H9 (cell line): ENCODE data around the gene GRIA4. TPM values are rescaled to one million over a fixed set of nuclear protein-coding genes. Genes with fewer than 3 reads are reported as not detected.

ENCODE experiments used
- DNase-seq: peaks from one replicate; pipeline ENCODE4 v3.0.0-alpha.2; 2017
- H2AFZ ChIP-seq: one replicate; pipeline ENCODE4 v1.6.1; 2013; ENCODE audit warnings: mild to moderate bottlenecking, low read length, control low read depth, moderate library complexity
- H2AK5ac ChIP-seq: 2 replicates; pipeline ENCODE4 v1.6.1; 2013; ENCODE audit warnings: low read length, control low read depth, mixed read lengths; ENCODE audit not compliant: insufficient read length
- H2BK120ac ChIP-seq: one replicate; pipeline ENCODE4 v1.6.1; 2013; ENCODE audit warnings: low read depth, mild to moderate bottlenecking, low read length, control low read depth, inconsistent platforms; ENCODE audit not compliant: poor library complexity, severe bottlenecking
- H2BK12ac ChIP-seq: 2 replicates; pipeline ENCODE4 v1.6.1; 2013; ENCODE audit warnings: low read length, control low read depth, mixed read lengths, low read depth; ENCODE audit not compliant: insufficient read length
- H2BK15ac ChIP-seq: 2 replicates; pipeline ENCODE4 v1.6.1; 2013; ENCODE audit warnings: low read depth, low read length, control low read depth
- H2BK20ac ChIP-seq: one replicate; pipeline ENCODE4 v1.6.1; 2013; ENCODE audit warnings: low read depth, mild to moderate bottlenecking, low read length, control low read depth, inconsistent platforms; ENCODE audit not compliant: poor library complexity, severe bottlenecking
- H2BK5ac ChIP-seq: 2 replicates; pipeline ENCODE4 v1.6.1; 2013; ENCODE audit warnings: low read length, control low read depth, mixed read lengths; ENCODE audit not compliant: insufficient read length
- H3K14ac ChIP-seq: 2 replicates; pipeline ENCODE4 v1.6.1; 2013; ENCODE audit warnings: low read length, control low read depth; ENCODE audit not compliant: insufficient read depth
- H3K18ac ChIP-seq: 2 replicates; pipeline ENCODE4 v1.6.1; 2013; ENCODE audit warnings: low read depth, mild to moderate bottlenecking, mixed read lengths, low read length, control low read depth; ENCODE audit not compliant: insufficient read length
- H3K23ac ChIP-seq: 2 replicates; pipeline ENCODE4 v1.6.1; 2013; ENCODE audit warnings: low read length, control low read depth, mixed read lengths, low read depth; ENCODE audit not compliant: insufficient read length
- H3K23me2 ChIP-seq: 2 replicates; pipeline ENCODE4 v1.6.1; 2013; ENCODE audit warnings: low read depth, mild to moderate bottlenecking, mixed read lengths, low read length, control low read depth; ENCODE audit not compliant: insufficient read length, poor library complexity, severe bottlenecking
- H3K27ac ChIP-seq: 2 replicates; pipeline ENCODE4 v1.5.1; 2013; ENCODE audit warnings: low read length, control low read depth, mixed read lengths, low read depth; ENCODE audit not compliant: insufficient read length
- H3K27me3 ChIP-seq: 2 replicates; pipeline ENCODE4 v1.6.1; 2013; ENCODE audit warnings: low read length, control low read depth, inconsistent platforms; ENCODE audit not compliant: insufficient read depth
- H3K4ac ChIP-seq: 2 replicates; pipeline ENCODE4 v1.6.1; 2013; ENCODE audit warnings: low read depth, mild to moderate bottlenecking, control low read depth, inconsistent platforms, low read length, moderate library complexity
- H3K4me1 ChIP-seq: 2 replicates; pipeline ENCODE4 v1.6.1; 2013; ENCODE audit warnings: low read length, control low read depth, inconsistent platforms; ENCODE audit not compliant: insufficient read depth
- H3K4me2 ChIP-seq: 2 replicates; pipeline ENCODE4 v1.6.1; 2013; ENCODE audit warnings: low read length, control low read depth, mixed read lengths; ENCODE audit not compliant: insufficient read length, insufficient read depth
- H3K56ac ChIP-seq: 2 replicates; pipeline ENCODE4 v1.6.1; 2013; ENCODE audit warnings: low read depth, mild to moderate bottlenecking, mixed read lengths, low read length, control low read depth; ENCODE audit not compliant: insufficient read length
- H3K79me1 ChIP-seq: 2 replicates; pipeline ENCODE4 v1.6.1; 2013; ENCODE audit warnings: low read depth, mild to moderate bottlenecking, moderate library complexity, low read length, control low read depth, inconsistent platforms; ENCODE audit not compliant: insufficient read depth, poor library complexity, severe bottlenecking
- H3K79me2 ChIP-seq: 2 replicates; pipeline ENCODE4 v1.6.1; 2013; ENCODE audit warnings: low read length, control low read depth, inconsistent platforms; ENCODE audit not compliant: insufficient read depth
- H3K9ac ChIP-seq: 2 replicates; pipeline ENCODE4 v1.6.1; 2013; ENCODE audit warnings: low read length, control low read depth, mixed read lengths; ENCODE audit not compliant: insufficient read length; ENCODE audit errors: extremely low read depth
- H3K9me3 ChIP-seq: one replicate; pipeline ENCODE4 v1.6.1; 2013; ENCODE audit warnings: low read depth, low read length, inconsistent platforms; ENCODE audit not compliant: control insufficient read depth
- H3T11ph ChIP-seq: one replicate; pipeline ENCODE4 v1.6.1; 2013; ENCODE audit warnings: mild to moderate bottlenecking, low read length, control low read depth, inconsistent platforms
- H4K20me1 ChIP-seq: one replicate; pipeline ENCODE4 v1.6.1; 2013; ENCODE audit not compliant: control insufficient read depth, insufficient read length, insufficient read depth
- H4K5ac ChIP-seq: 2 replicates; pipeline ENCODE4 v1.6.1; 2013; ENCODE audit warnings: low read depth, mild to moderate bottlenecking, mixed read lengths, low read length, control low read depth; ENCODE audit not compliant: insufficient read length
- H4K8ac ChIP-seq: replicated peaks from 2 replicates; pipeline ENCODE4 v1.6.1; 2013; ENCODE audit warnings: low read length, control low read depth, mixed read lengths, low read depth; ENCODE audit not compliant: insufficient read length
- H4K91ac ChIP-seq: 2 replicates; pipeline ENCODE4 v1.6.1; 2013; ENCODE audit warnings: low read depth, mild to moderate bottlenecking, moderate library complexity, mixed read lengths, low read length, control low read depth; ENCODE audit not compliant: insufficient read length
- H3K27ac Mint-ChIP-seq, 3 experiments: 2 replicates in 2 of 3; 3 replicates in 1 of 3; pipeline ENCODE4 v1.8.0; 2020 to 2021; ENCODE audit warnings: mixed read lengths in 3 of 3, mild to moderate bottlenecking in 1 of 3, moderate library complexity in 1 of 3
- H3K27me3 Mint-ChIP-seq: 2 replicates; pipeline ENCODE4 v1.8.0; 2021; ENCODE audit warnings: low read depth, mild to moderate bottlenecking, moderate library complexity, mixed read lengths
- H3K36me3 Mint-ChIP-seq, 3 experiments: 2 replicates in 2 of 3; 3 replicates in 1 of 3; pipeline ENCODE4 v1.8.0; 2020 to 2021; ENCODE audit warnings: low read depth in 3 of 3, mixed read lengths in 3 of 3; ENCODE audit not compliant: insufficient read depth in 1 of 3
- H3K4me1 Mint-ChIP-seq, 2 experiments: 2 replicates each; pipeline ENCODE4 v1.8.0; 2020; ENCODE audit warnings: mixed read lengths in 2 of 2
- H3K4me3 Mint-ChIP-seq, 2 experiments: 2 replicates in 1 of 2; 3 replicates in 1 of 2; pipeline ENCODE4 v1.8.0; 2020 to 2021; ENCODE audit warnings: mild to moderate bottlenecking in 2 of 2, mixed read lengths in 2 of 2, moderate library complexity in 1 of 2
- H3K9me3 Mint-ChIP-seq, 2 experiments: 2 replicates in 1 of 2; 3 replicates in 1 of 2; pipeline ENCODE4 v1.8.0; 2020; ENCODE audit warnings: mild to moderate bottlenecking in 2 of 2, mixed read lengths in 2 of 2, moderate library complexity in 1 of 2
- WGBS: extraction: QIAGEN DNeasy Blood & Tissue Kit; methylation state at CpG from one replicate; pipeline ENCODE4 v1.1.7; 2013; ENCODE audit warnings: missing lambda C conversion rate, low lambda C conversion rate, mixed read lengths; ENCODE audit not compliant: insufficient read length; ENCODE audit errors: extremely low coverage; 5-methylcytosine and 5-hydroxymethylcytosine counted together
- total RNA-seq: library from RNA; stranded (reverse); gene quantifications from 2 replicates; pipeline ENCODE4 v1.2.1, GENCODE V29; 2021
- TF ChIP-seq, protein P1 (sequence below): fragments of 200-600 bp; sonication (generic); conservative IDR thresholded peaks from 3 replicates; pipeline ENCODE4 v1.8.0; 2021; ENCODE audit warnings: antibody characterized with exemption, mild to moderate bottlenecking

The GRIA4 gene
- total RNA-seq, 1 experiment from 2014 or later, result 0.83 TPM

- Histone ChIP-seq H2BK12ac (no peak overlapping the region), H2BK5ac (no peak overlapping the region), H3K4me1 (peaks cover 7% of the 10 kb centered on the region; the same call in 1 of the 2 replicates), H3K4me2 (no peak overlapping the region), H2BK15ac (no peak overlapping the region), H4K5ac (no peak overlapping the region), H2BK20ac (no peak overlapping the region), H3K9me3 (no peaks in the 10 kb centered on the region), H3K9ac (no peak overlapping the region), H3T11ph (no peak overlapping the region), H3K79me2 (no peaks in the 10 kb centered on the region), H3K18ac (no peak overlapping the region), H4K91ac (no peak overlapping the region), H3K56ac (no peak overlapping the region), H3K79me1 (no peaks in the 10 kb centered on the region), H2AFZ (no peak overlapping the region), H3K23ac (no peak overlapping the region), H3K4ac (no peak overlapping the region), H2BK120ac (no peak overlapping the region), H4K8ac (no peak overlapping the region), H3K27ac (no peak overlapping the region), H3K23me2 (no peaks in the 10 kb centered on the region), H3K27me3 (no peaks in the 10 kb centered on the region), H3K14ac (no peak overlapping the region), H2AK5ac (no peak overlapping the region), H4K20me1 (no peaks in the 10 kb centered on the region)
- Mint-ChIP-seq H3K27me3 (no peaks in the 10 kb centered on the region), H3K27ac (no peak overlapping the region), H3K4me3 (no peak overlapping the region), H3K36me3 (no peaks in the 10 kb centered on the region), H3K9me3 (no peaks in the 10 kb centered on the region), H3K4me1 (peaks cover 27 to 28% of the 10 kb centered on the region in 2 experiments)
- WGBS, result no CpG with 5 or more reads among the region's 4 CpGs
- no peak for DNase-seq
- TF ChIP-seq, protein P1, sequence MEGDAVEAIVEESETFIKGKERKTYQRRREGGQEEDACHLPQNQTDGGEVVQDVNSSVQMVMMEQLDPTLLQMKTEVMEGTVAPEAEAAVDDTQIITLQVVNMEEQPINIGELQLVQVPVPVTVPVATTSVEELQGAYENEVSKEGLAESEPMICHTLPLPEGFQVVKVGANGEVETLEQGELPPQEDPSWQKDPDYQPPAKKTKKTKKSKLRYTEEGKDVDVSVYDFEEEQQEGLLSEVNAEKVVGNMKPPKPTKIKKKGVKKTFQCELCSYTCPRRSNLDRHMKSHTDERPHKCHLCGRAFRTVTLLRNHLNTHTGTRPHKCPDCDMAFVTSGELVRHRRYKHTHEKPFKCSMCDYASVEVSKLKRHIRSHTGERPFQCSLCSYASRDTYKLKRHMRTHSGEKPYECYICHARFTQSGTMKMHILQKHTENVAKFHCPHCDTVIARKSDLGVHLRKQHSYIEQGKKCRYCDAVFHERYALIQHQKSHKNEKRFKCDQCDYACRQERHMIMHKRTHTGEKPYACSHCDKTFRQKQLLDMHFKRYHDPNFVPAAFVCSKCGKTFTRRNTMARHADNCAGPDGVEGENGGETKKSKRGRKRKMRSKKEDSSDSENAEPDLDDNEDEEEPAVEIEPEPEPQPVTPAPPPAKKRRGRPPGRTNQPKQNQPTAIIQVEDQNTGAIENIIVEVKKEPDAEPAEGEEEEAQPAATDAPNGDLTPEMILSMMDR, result no peak
These were observed 327.5 kb downstream of the GRIA4 start for GRCh38 chr11:105937331-105937730.
